SHP77 treated with DMSO at 0.1 percent for 48 hours (cell line): ENCODE measurements around the gene IL4R.

Experiments
- DNase-seq: peaks from one replicate; lab custom pipeline; 2025; lab: John Stamatoyannopoulos, UW

IL4R gene

GRCh38 chr16:27315333-27316037 lies 1.7 kb downstream of the IL4R start:
- no peak for DNase-seq

- no peak for DNase-seq
Measured at GRCh38 chr16:27316038-27316680, 2.4 kb downstream of the IL4R start.

GRCh38 chr16:27317320-27317719 lies 3.5 kb downstream of the IL4R start:
- no peak for DNase-seq

GRCh38 chr16:27317738-27318391 lies 4.1 kb downstream of the IL4R start:
- DNase-seq = no peak

- DNase-seq = no peak
Measured at GRCh38 chr16:27318392-27319256, 4.8 kb downstream of the IL4R start.

GRCh38 chr16:27319257-27319965 lies 5.6 kb downstream of the IL4R start:
- no peak for DNase-seq

- no peak for DNase-seq
Measured at GRCh38 chr16:27320261-27321012, 6.7 kb downstream of the IL4R start.

- no peak for DNase-seq
Measured at GRCh38 chr16:27321013-27321915, 7.5 kb downstream of the IL4R start.

GRCh38 chr16:27322858-27323780 lies 9.3 kb downstream of the IL4R start:
- DNase-seq = no peak

- no peak for DNase-seq
Measured at GRCh38 chr16:27323781-27324561, 10.2 kb downstream of the IL4R start.

GRCh38 chr16:27324851-27325301 lies 11.1 kb downstream of the IL4R start:
- DNase-seq = no peak

- DNase-seq = no peak
Measured at GRCh38 chr16:27325736-27326135, 12.0 kb downstream of the IL4R start.

- no peak for DNase-seq
Measured at GRCh38 chr16:27326251-27326650, 12.5 kb downstream of the IL4R start.

- DNase-seq = no peak
Measured at GRCh38 chr16:27326738-27327585, 13.2 kb downstream of the IL4R start.

GRCh38 chr16:27327586-27327915 lies 13.8 kb downstream of the IL4R start:
- DNase-seq = no peak

GRCh38 chr16:27328937-27329336 lies 15.2 kb downstream of the IL4R start:
- no peak for DNase-seq
